ENCODE data around the gene NTRK3. TPM values are rescaled to one million over a fixed set of nuclear protein-coding genes. Genes with fewer than 3 reads are reported as not detected.

Gene NTRK3
- total and polyA plus RNA-seq, 4 donors: 0.21 to 2.9 (median 0.32) TPM

GRCh38 chr15:87930457-87930856 is 326.1 kb downstream of the NTRK3 start:
- Histone ChIP-seq H3K36me3 (ENCODE audit: control insufficient read depth in 4 of 4, insufficient read depth in 3 of 4, low read depth in 1 of 4, low read length in 3 of 4) (no peaks in the 10 kb centered on the region), H3K4me3 (ENCODE audit: low read depth in 1 of 3, low read length in 3 of 3) (no peak overlapping the region), H3K27me3 (ENCODE audit: control insufficient read depth in 4 of 4, insufficient read depth in 4 of 4, low read length in 3 of 4) (no peaks in the 10 kb centered on the region), H3K9ac (ENCODE audit: low read depth in 1 of 2, low read length in 2 of 2) (no peak overlapping the region), H3K9me3 (ENCODE audit: control insufficient read depth in 4 of 4, low read length in 3 of 4) (no peaks in the 10 kb centered on the region), H3K4me1 (ENCODE audit: control insufficient read depth in 4 of 4, insufficient read depth in 4 of 4, low read length in 3 of 4) (no peaks in the 10 kb centered on the region), H3K27ac (ENCODE audit: low read depth in 1 of 2, low read length in 2 of 2) (no peak overlapping the region)
- no peak for DNase-seq (ENCODE audit: low spot score)
- WGBS: 70% methylated on average over 5 of the region's 5 CpGs
- TF ChIP-seq SP1 (IDR thresholded peaks at IDR 0.05) (no peak), FOXA1 (IDR thresholded peaks at IDR 0.05) (no peak), NR2F2 (IDR thresholded peaks at IDR 0.05) (no peak), RAD21 (IDR thresholded peaks at IDR 0.05) (no peak), HNF4G (IDR thresholded peaks at IDR 0.05) (no peak), EGR1 (IDR thresholded peaks at IDR 0.05; ENCODE audit: low read depth in 2 of 2) (no peak), CTCF (IDR thresholded peaks at IDR 0.05; ENCODE audit: low read depth, low read length, missing input control) (no peak)

GRCh38 chr15:87929841-87930240 is 326.7 kb downstream of the NTRK3 start:
- 90% methylated on average over 2 of the region's 2 CpGs for WGBS
- TF ChIP-seq, protein P1, sequence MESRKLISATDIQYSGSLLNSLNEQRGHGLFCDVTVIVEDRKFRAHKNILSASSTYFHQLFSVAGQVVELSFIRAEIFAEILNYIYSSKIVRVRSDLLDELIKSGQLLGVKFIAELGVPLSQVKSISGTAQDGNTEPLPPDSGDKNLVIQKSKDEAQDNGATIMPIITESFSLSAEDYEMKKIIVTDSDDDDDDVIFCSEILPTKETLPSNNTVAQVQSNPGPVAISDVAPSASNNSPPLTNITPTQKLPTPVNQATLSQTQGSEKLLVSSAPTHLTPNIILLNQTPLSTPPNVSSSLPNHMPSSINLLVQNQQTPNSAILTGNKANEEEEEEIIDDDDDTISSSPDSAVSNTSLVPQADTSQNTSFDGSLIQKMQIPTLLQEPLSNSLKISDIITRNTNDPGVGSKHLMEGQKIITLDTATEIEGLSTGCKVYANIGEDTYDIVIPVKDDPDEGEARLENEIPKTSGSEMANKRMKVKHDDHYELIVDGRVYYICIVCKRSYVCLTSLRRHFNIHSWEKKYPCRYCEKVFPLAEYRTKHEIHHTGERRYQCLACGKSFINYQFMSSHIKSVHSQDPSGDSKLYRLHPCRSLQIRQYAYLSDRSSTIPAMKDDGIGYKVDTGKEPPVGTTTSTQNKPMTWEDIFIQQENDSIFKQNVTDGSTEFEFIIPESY (IDR thresholded peaks at IDR 0.05): no peak
- TF ChIP-seq RXRA (IDR thresholded peaks at IDR 0.05): no peak
- no peak for TF ChIP-seq EGR1 (IDR thresholded peaks at IDR 0.05; ENCODE audit: low read depth in 2 of 2)
- TF ChIP-seq SP1 (IDR thresholded peaks at IDR 0.05): no peak
- no peak for TF ChIP-seq JUND (IDR thresholded peaks at IDR 0.05)
- TF ChIP-seq TAF1 (conservative IDR thresholded peaks at IDR 0.05): no peak
- TF ChIP-seq HNF4G (IDR thresholded peaks at IDR 0.05): no peak
- TF ChIP-seq RAD21 (IDR thresholded peaks at IDR 0.05): no peak
- TF ChIP-seq FOXA1 (IDR thresholded peaks at IDR 0.05): no peak
- DNase-seq (ENCODE audit: low spot score): no peak
- Histone ChIP-seq H3K4me1 (ENCODE audit: control insufficient read depth in 4 of 4, insufficient read depth in 4 of 4, low read length in 3 of 4) (no peaks in the 10 kb centered on the region), H3K9ac (ENCODE audit: low read depth in 1 of 2, low read length in 2 of 2) (no peak overlapping the region), H3K9me3 (ENCODE audit: control insufficient read depth in 4 of 4, low read length in 3 of 4) (no peaks in the 10 kb centered on the region), H3K27ac (ENCODE audit: low read depth in 1 of 2, low read length in 2 of 2) (no peak overlapping the region), H3K4me3 (ENCODE audit: low read depth in 1 of 3, low read length in 3 of 3) (no peak overlapping the region), H3K27me3 (ENCODE audit: control insufficient read depth in 4 of 4, insufficient read depth in 4 of 4, low read length in 3 of 4) (no peaks in the 10 kb centered on the region), H3K36me3 (ENCODE audit: control insufficient read depth in 4 of 4, insufficient read depth in 3 of 4, low read depth in 1 of 4, low read length in 3 of 4) (no peaks in the 10 kb centered on the region)

GRCh38 chr15:87924433-87924832 is 332.1 kb downstream of the NTRK3 start:
- H3K27ac ChIP-seq (ENCODE audit: low read depth in 1 of 2, low read length in 2 of 2): no peak overlapping the region
- TF ChIP-seq, protein P2, sequence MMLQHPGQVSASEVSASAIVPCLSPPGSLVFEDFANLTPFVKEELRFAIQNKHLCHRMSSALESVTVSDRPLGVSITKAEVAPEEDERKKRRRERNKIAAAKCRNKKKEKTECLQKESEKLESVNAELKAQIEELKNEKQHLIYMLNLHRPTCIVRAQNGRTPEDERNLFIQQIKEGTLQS (IDR thresholded peaks at IDR 0.05): no peak
- no peak for TF ChIP-seq HNF4A (conservative IDR thresholded peaks at IDR 0.05)
- TF ChIP-seq, protein P3, sequence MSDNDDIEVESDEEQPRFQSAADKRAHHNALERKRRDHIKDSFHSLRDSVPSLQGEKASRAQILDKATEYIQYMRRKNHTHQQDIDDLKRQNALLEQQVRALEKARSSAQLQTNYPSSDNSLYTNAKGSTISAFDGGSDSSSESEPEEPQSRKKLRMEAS (IDR thresholded peaks at IDR 0.05): no peak
- no peak for TF ChIP-seq EGR1 (IDR thresholded peaks at IDR 0.05; ENCODE audit: low read depth in 2 of 2)
- TF ChIP-seq, protein P1 (IDR thresholded peaks at IDR 0.05): no peak
- TF ChIP-seq JUND (IDR thresholded peaks at IDR 0.05): no peak
- no peak for TF ChIP-seq RAD21 (IDR thresholded peaks at IDR 0.05)
- TF ChIP-seq RXRA (IDR thresholded peaks at IDR 0.05): no peak
- TF ChIP-seq CTCF (IDR thresholded peaks at IDR 0.05; ENCODE audit: low read depth, low read length, missing input control): no peak
- no peak for TF ChIP-seq SP1 (IDR thresholded peaks at IDR 0.05)

More at GRCh38 chr15:87924433-87924832, 332.1 kb downstream of the NTRK3 start:
- H3K9me3 ChIP-seq (ENCODE audit: control insufficient read depth in 4 of 4, low read length in 3 of 4): no peaks in the 10 kb centered on the region
- no peak overlapping the region for H3K4me3 ChIP-seq (ENCODE audit: low read depth in 1 of 3, low read length in 3 of 3)
- no peak overlapping the region for H3K9ac ChIP-seq (ENCODE audit: low read depth in 1 of 2, low read length in 2 of 2)
- WGBS: 19% methylated on average over 1 of the region's 1 CpG
- no peaks in the 10 kb centered on the region for H3K36me3 ChIP-seq (ENCODE audit: control insufficient read depth in 4 of 4, insufficient read depth in 3 of 4, low read depth in 1 of 4, low read length in 3 of 4)
- no peak for DNase-seq (ENCODE audit: low spot score)
- peaks cover 0 to 3% (median 0%) of the 10 kb centered on the region in 4 donors for H3K27me3 ChIP-seq (ENCODE audit: control insufficient read depth in 4 of 4, insufficient read depth in 4 of 4, low read length in 3 of 4)
- no peaks in the 10 kb centered on the region for H3K4me1 ChIP-seq (ENCODE audit: control insufficient read depth in 4 of 4, insufficient read depth in 4 of 4, low read length in 3 of 4)
